Astrocyte (in vitro differentiated cells and primary cell): ENCODE measurements around the gene SERHL2. TPM values are rescaled to one million over a fixed set of nuclear protein-coding genes. Genes with fewer than 3 reads are reported as not detected.
A peak's percentile ranks its signal among the peaks of the same experiment; 100 is the strongest.

ENCODE experiments used
- DNase-seq: peaks from one replicate; pipeline ENCODE4 v3.0.0-alpha.2; 2010; ENCODE audit warnings: low read depth
- FAIRE-seq: peaks from 2 replicates; lab custom pipeline; 2011; peaks lifted over from hg19 to GRCh38; lab: Jason Lieb, UNC
- H2AFZ ChIP-seq: 2 replicates; pipeline ENCODE4 v1.6.0; 2012; ENCODE audit warnings: low read depth, low read length, inconsistent platforms
- H3K27ac ChIP-seq: 2 replicates; pipeline ENCODE4 v1.5.1; 2011; ENCODE audit warnings: low read depth, low read length, inconsistent platforms
- H3K27me3 ChIP-seq: 2 replicates; pipeline ENCODE4 v1.6.0; 2011; ENCODE audit warnings: low read length, inconsistent platforms; ENCODE audit not compliant: insufficient read depth
- H3K36me3 ChIP-seq: 2 replicates; pipeline ENCODE4 v1.5.1; 2011; ENCODE audit warnings: low read length, inconsistent platforms; ENCODE audit not compliant: insufficient read depth
- H3K4me1 ChIP-seq: 2 replicates; pipeline ENCODE4 v1.5.1; 2011; ENCODE audit warnings: low read length, inconsistent platforms; ENCODE audit not compliant: insufficient read depth
- H3K4me2 ChIP-seq: 2 replicates; pipeline ENCODE4 v1.6.0; 2012; ENCODE audit warnings: low read length, inconsistent platforms
- H3K4me3 ChIP-seq: 2 replicates; pipeline ENCODE4 v1.5.1; 2011; ENCODE audit warnings: low read depth, mild to moderate bottlenecking, low read length, inconsistent platforms; ENCODE audit not compliant: insufficient read depth
- H3K79me2 ChIP-seq: 2 replicates; pipeline ENCODE4 v1.6.0; 2012; ENCODE audit warnings: mild to moderate bottlenecking, low read length, inconsistent platforms; ENCODE audit not compliant: insufficient read depth
- H3K9ac ChIP-seq: 2 replicates; pipeline ENCODE4 v1.6.0; 2012; ENCODE audit warnings: mild to moderate bottlenecking, low read length, inconsistent platforms
- H3K9me3 ChIP-seq: 2 replicates; pipeline ENCODE4 v1.5.1; 2012; ENCODE audit warnings: low read depth, mild to moderate bottlenecking, low read length, inconsistent platforms; ENCODE audit not compliant: insufficient read depth
- H4K20me1 ChIP-seq: 2 replicates; pipeline ENCODE4 v1.6.0; 2012; ENCODE audit warnings: low read length, inconsistent platforms; ENCODE audit not compliant: insufficient read depth
- H3K27ac Mint-ChIP-seq: one replicate; pipeline ENCODE4 v1.8.0; 2021; ENCODE audit warnings: mild to moderate bottlenecking, mixed read lengths; ENCODE audit not compliant: unreplicated experiment
- H3K27me3 Mint-ChIP-seq: one replicate; pipeline ENCODE4 v1.8.0; 2021; ENCODE audit warnings: low read depth, mixed read lengths; ENCODE audit not compliant: unreplicated experiment
- H3K36me3 Mint-ChIP-seq: one replicate; pipeline ENCODE4 v1.8.0; 2021; ENCODE audit warnings: low read depth, mixed read lengths; ENCODE audit not compliant: unreplicated experiment
- H3K4me1 Mint-ChIP-seq: one replicate; pipeline ENCODE4 v1.8.0; 2021; ENCODE audit warnings: low read depth, mixed read lengths; ENCODE audit not compliant: unreplicated experiment
- H3K4me3 Mint-ChIP-seq: one replicate; pipeline ENCODE4 v1.8.0; 2021; ENCODE audit warnings: mild to moderate bottlenecking, moderate library complexity, mixed read lengths; ENCODE audit not compliant: unreplicated experiment
- H3K9me3 Mint-ChIP-seq: one replicate; pipeline ENCODE4 v1.8.0; 2021; ENCODE audit warnings: mild to moderate bottlenecking, mixed read lengths; ENCODE audit not compliant: unreplicated experiment
- EZH2 ChIP-seq: IDR thresholded peaks from 2 replicates; pipeline ENCODE4 v1.6.1; 2012; ENCODE audit warnings: mild to moderate bottlenecking, low read length, inconsistent platforms; ENCODE audit not compliant: insufficient read depth
- total RNA-seq: library from RNA; stranded (reverse); gene quantifications from 2 replicates; pipeline ENCODE4 v1.2.1, GENCODE V29; 2021
- TF ChIP-seq, protein P1 (sequence below): IDR thresholded peaks from 2 replicates; pipeline ENCODE4 v1.5.1; 2011; ENCODE audit warnings: low read depth, mild to moderate bottlenecking, inconsistent platforms, low read length, moderate library complexity; ENCODE audit not compliant: insufficient read depth

Gene SERHL2
- total RNA-seq, 1 donor from 2014 or later = 1.2 TPM

DNA sequence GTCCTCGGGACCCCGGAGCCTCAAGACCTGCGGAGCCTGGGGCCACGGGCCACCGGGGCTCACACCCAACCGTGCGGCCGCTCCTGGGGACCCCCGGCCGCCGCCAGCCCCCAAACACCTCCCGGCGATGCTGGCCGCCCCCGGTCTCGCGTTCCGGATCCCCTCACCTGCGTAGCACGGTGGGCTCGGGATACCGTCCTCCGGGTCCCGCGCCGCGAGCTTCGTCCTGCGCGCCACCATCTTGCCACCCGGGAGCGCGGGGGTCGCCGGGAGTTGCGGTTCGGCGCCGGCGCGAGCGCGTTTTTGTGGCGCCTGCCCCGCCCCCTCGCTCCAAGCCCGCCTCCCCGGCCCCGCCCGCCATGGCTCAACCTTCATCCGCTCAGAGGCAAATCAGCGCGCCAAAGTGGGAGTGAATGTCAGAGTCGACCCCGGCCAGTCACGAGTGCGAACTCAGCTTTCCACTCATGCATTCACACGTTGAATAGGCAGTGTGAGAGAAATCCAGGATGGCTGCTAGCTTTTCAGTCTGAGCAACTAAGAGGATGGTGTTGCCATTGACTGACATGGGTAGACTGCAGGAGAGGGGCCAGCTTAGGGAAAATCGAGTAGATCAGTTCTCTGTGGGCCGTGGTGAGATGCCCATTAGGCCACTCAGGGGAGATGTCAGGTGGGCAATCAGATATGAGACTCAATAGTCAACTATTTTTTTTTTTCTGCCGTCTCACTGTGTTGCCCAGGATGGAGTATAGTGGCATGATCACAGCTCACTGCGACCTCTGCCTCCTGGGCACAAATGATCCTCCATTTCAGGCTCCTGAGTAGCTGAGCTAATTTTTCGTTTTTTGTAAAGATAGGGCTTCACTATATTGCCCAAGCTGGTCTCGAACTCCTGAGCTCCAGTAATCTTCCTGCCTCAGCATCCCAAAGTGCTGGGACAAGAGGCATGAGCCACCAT is 28.3 kb downstream of the SERHL2 start:
- Mint-ChIP-seq H3K27me3 (no peaks in the 10 kb centered on the region), H3K27ac (peak overlapping the region; percentile 53), H3K36me3 (peaks cover 8% of the 10 kb centered on the region), H3K4me1 (no peaks in the 10 kb centered on the region), H3K4me3 (peak overlapping the region; percentile 95), H3K9me3 (no peaks in the 10 kb centered on the region)
- no peaks in the 10 kb centered on the region for H3K27me3 ChIP-seq
- FAIRE-seq = no peak
- peak overlapping the region; percentile 71 for H3K4me3 ChIP-seq
- peak overlapping the region; percentile 86 for H3K4me2 ChIP-seq
- peak; percentile 45 for DNase-seq
- H4K20me1 ChIP-seq = peaks cover 14% of the 10 kb centered on the region
- peaks cover 5% of the 10 kb centered on the region for H3K4me1 ChIP-seq
- peak overlapping the region; percentile 53 for H2AFZ ChIP-seq
- peaks cover 25% of the 10 kb centered on the region for H3K36me3 ChIP-seq
- no peaks in the 10 kb centered on the region for H3K9me3 ChIP-seq
- H3K27ac ChIP-seq = peak overlapping the region; percentile 50
- peak overlapping the region; percentile 83 for H3K9ac ChIP-seq
- H3K79me2 ChIP-seq = peaks cover 27% of the 10 kb centered on the region
- TF ChIP-seq, protein P1, sequence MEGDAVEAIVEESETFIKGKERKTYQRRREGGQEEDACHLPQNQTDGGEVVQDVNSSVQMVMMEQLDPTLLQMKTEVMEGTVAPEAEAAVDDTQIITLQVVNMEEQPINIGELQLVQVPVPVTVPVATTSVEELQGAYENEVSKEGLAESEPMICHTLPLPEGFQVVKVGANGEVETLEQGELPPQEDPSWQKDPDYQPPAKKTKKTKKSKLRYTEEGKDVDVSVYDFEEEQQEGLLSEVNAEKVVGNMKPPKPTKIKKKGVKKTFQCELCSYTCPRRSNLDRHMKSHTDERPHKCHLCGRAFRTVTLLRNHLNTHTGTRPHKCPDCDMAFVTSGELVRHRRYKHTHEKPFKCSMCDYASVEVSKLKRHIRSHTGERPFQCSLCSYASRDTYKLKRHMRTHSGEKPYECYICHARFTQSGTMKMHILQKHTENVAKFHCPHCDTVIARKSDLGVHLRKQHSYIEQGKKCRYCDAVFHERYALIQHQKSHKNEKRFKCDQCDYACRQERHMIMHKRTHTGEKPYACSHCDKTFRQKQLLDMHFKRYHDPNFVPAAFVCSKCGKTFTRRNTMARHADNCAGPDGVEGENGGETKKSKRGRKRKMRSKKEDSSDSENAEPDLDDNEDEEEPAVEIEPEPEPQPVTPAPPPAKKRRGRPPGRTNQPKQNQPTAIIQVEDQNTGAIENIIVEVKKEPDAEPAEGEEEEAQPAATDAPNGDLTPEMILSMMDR = no peak
- TF ChIP-seq EZH2 = no peak

DNA sequence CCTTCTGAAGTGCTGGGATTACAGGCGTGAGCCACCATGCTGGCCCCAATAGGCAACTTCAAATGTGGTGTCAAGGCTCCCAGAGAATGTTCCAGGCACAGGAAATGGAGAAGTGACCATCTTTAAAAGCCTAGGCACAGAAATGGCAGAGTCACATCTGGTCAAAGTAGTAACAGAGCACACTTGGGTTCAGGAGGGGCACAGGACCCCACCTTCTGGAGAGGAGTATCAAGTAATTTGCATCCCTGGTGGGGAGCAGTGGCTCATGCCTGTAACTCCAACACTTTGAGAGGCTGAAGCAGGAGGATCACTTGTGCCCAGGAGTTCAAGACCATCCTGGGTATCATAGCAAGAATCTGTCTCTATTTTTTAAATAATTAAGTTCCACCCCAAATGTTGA is 29.2 kb downstream of the SERHL2 start:
- Histone ChIP-seq H3K36me3 (peaks cover 32% of the 10 kb centered on the region), H3K9me3 (no peaks in the 10 kb centered on the region), H3K9ac (no peak overlapping the region), H3K27me3 (no peaks in the 10 kb centered on the region), H3K79me2 (peaks cover 22% of the 10 kb centered on the region), H3K4me2 (no peak overlapping the region), H3K4me1 (peaks cover 5% of the 10 kb centered on the region), H4K20me1 (peaks cover 17% of the 10 kb centered on the region), H3K27ac (no peak overlapping the region), H2AFZ (no peak overlapping the region), H3K4me3 (no peak overlapping the region)
- FAIRE-seq (no peak), DNase-seq (no peak)
- no peaks in the 10 kb centered on the region for H3K4me1 Mint-ChIP-seq
- TF ChIP-seq EZH2 = no peak
- TF ChIP-seq, protein P1 = no peak
- no peak overlapping the region for H3K4me3 Mint-ChIP-seq
- H3K27me3 Mint-ChIP-seq = no peaks in the 10 kb centered on the region
- peak overlapping the region; percentile 34 for H3K27ac Mint-ChIP-seq
- H3K36me3 Mint-ChIP-seq = peaks cover 8% of the 10 kb centered on the region
- H3K9me3 Mint-ChIP-seq = no peaks in the 10 kb centered on the region
